Immature natural killer cell (primary cell): Measurements from ENCODE around the gene IER5. TPM values are rescaled to one million over a fixed set of nuclear protein-coding genes. Genes with fewer than 3 reads are reported as not detected.
A peak's percentile ranks its signal among the peaks of the same experiment; 100 is the strongest.
"Not testable (repeated sequence)": the region's sequence is repeated elsewhere in the genome, so short reads cannot be mapped to it uniquely, and the experiment has no call there.

Source experiments
- DNase-seq, 3 donors: peaks; one replicate each; pipeline ENCODE4 v3.0.0; 2022; ENCODE audit warnings: mixed read lengths in 1 of 3
- H3K27ac Mint-ChIP-seq, 6 donors: one replicate each; pipeline ENCODE4 v1.8.0; 2020; ENCODE audit warnings: mixed read lengths in 6 of 6, mild to moderate bottlenecking in 5 of 6, inconsistent platforms in 4 of 6, moderate library complexity in 3 of 6
- H3K27me3 Mint-ChIP-seq, 3 donors: one replicate each; pipeline ENCODE4 v1.8.0; 2020 to 2021; ENCODE audit warnings: low read depth in 3 of 3, mild to moderate bottlenecking in 3 of 3, mixed read lengths in 3 of 3, moderate library complexity in 3 of 3, inconsistent platforms in 1 of 3
- H3K36me3 Mint-ChIP-seq, 3 donors: one replicate each; pipeline ENCODE4 v1.8.0; 2020; ENCODE audit warnings: mixed read lengths in 3 of 3, inconsistent platforms in 2 of 3, mild to moderate bottlenecking in 2 of 3
- H3K4me1 Mint-ChIP-seq, 2 donors: one replicate each; pipeline ENCODE4 v1.8.0; 2020; ENCODE audit warnings: inconsistent platforms in 2 of 2, mild to moderate bottlenecking in 2 of 2, mixed read lengths in 2 of 2, moderate library complexity in 1 of 2
- H3K4me3 Mint-ChIP-seq, 5 donors: one replicate each; pipeline ENCODE4 v1.8.0; 2020; ENCODE audit warnings: mild to moderate bottlenecking in 5 of 5, mixed read lengths in 5 of 5, inconsistent platforms in 3 of 5, moderate library complexity in 3 of 5
- H3K9me3 Mint-ChIP-seq, 6 donors: one replicate each; pipeline ENCODE4 v1.8.0; 2020; ENCODE audit warnings: mild to moderate bottlenecking in 6 of 6, mixed read lengths in 6 of 6, inconsistent platforms in 4 of 6, moderate library complexity in 3 of 6
- polyA plus RNA-seq, 3 donors: library from polyadenylated mRNA; unstranded; fragments of 300-500 nt; fragmentation: Illumina TruSeq; gene quantifications; one replicate each; pipeline ENCODE4 v1.2.3, GENCODE V29; 2021

IER5 gene
- polyA plus RNA-seq, 3 donors from 2014 or later = 11.6 to 22.7 (median 14.4) TPM

DNA sequence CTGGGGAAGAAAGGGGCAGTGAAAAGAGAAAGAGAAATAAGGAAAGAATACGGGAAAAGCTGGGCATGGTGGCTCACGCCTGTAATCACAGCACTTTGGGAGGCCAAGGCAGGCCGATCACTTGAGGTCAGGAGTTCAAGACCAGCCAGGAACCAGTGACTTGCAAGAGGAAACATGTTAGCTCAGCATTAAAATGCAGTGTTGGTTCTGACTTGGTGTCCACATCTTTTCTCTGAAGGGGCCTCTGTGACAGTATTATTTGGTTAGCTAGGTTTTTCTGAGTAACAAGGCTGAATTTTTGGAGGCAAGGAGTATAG is 26.8 kb downstream of the IER5 start:
- no peaks in the 10 kb centered on the region for H3K9me3 Mint-ChIP-seq
- H3K27ac Mint-ChIP-seq = no peak overlapping the region
- no peak for DNase-seq
- no peak overlapping the region for H3K4me3 Mint-ChIP-seq
- H3K36me3 Mint-ChIP-seq = no peaks in the 10 kb centered on the region
- peaks cover 3 to 8% (median 6%) of the 10 kb centered on the region in 3 donors for H3K27me3 Mint-ChIP-seq
- H3K4me1 Mint-ChIP-seq = peaks cover 17 to 36% of the 10 kb centered on the region in 2 donors

DNA sequence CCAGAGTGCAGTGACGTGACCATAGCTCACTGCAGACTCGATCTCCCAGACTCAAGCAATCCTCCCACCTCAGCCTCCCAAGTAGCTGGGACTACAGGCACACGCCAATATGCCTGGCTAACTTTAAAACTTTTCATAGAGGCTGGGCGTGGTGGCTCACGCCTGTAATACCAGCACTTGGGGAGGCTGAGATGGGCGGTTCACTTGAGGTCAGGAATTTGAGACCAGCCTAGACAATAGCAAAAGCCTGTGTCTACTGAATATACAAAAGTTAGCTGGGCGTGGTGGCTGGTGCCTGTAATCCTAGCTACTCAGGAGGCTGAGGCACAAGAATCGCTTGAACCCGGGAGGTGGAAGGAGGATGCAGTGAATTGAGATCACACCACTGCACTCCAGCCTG is 27.5 kb downstream of the IER5 start:
- not testable (repeated sequence) for H3K27ac Mint-ChIP-seq, H3K36me3 Mint-ChIP-seq, H3K4me3 Mint-ChIP-seq, H3K9me3 Mint-ChIP-seq, DNase-seq
- H3K27me3 Mint-ChIP-seq = peaks cover 3 to 11% (median 6%) of the 10 kb centered on the region in 3 donors
- H3K4me1 Mint-ChIP-seq = peaks cover 17 to 36% of the 10 kb centered on the region in 2 donors

DNA sequence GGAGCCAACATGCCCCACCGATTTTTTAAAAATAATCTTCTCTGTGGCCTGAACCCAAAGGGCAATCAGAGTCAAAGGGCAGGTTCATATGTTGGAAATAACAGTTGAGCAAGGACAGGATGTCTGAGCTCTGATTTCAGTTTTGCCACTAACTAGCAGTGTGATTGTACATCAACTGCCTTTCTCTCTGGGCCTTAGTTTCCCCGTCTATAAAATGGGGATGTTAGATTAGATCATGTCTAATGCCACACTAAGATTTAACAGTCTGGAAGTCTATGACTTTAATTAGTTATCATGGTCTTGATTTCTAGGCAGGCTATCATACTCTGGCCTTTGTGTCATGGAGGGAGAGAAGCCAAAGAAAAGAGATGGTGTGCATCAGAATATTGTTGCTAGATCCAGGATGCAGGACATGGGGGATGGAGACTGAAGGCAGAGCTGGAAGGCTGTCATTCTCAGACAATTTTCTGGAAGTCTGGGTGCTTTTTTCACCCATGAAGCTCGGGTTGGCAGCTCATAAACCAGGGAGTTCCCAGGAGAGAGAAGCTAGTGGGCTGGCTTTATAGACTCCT is 28.4 kb downstream of the IER5 start:
- no peak overlapping the region for H3K4me3 Mint-ChIP-seq
- H3K36me3 Mint-ChIP-seq = no peaks in the 10 kb centered on the region
- no peaks in the 10 kb centered on the region for H3K9me3 Mint-ChIP-seq
- H3K4me1 Mint-ChIP-seq = peaks cover 17 to 31% of the 10 kb centered on the region in 2 donors
- H3K27ac Mint-ChIP-seq = peak overlapping the region in 1 of 6 donors; percentile 53
- no peak for DNase-seq
- peaks cover 2 to 6% (median 2%) of the 10 kb centered on the region in 3 donors for H3K27me3 Mint-ChIP-seq

DNA sequence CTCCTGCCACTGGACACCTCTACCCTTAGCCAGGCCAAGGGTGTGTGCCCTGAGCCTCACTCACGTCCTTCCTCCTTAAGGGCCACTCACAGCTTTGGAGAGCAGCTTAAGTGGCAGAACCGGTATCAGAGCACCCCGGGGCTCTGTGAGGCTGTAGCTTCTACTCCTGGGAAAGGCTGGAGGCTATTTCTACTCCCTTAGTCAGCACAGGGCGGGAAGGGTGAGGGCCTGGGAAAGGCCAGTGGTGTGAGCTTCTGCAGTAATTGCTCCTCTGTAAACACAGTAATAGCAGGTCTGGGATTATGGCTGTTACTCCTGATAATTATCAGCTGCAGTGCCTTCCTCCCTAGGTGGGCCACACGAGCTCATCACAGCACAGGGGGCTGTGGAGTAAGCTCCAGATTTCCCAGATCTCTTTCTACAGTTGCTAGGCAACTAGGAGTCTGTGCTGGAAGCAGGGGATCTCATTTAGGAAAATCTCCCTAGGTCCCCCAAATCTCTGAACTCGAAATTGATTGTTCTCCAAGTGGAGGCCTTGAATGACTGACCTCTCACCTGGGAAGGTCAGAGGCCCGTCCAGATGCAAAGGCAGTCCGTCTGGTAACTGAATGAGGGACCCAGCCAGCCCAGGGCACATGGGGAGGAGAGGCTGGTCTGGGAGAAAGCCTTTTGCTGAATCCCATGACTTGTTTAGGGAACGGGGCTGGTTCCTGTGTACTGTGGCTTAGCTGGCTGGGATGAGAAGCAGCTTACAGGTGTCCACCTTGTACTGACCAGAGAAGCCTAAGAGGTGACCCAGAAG is 29.3 kb downstream of the IER5 start:
- DNase-seq = no peak
- Mint-ChIP-seq H3K4me3 (no peak overlapping the region), H3K27me3 (peaks cover 2 to 8% (median 2%) of the 10 kb centered on the region in 3 donors), H3K4me1 (peaks cover 9 to 21% of the 10 kb centered on the region in 2 donors), H3K27ac (no peak overlapping the region), H3K36me3 (no peaks in the 10 kb centered on the region), H3K9me3 (no peaks in the 10 kb centered on the region)

DNA sequence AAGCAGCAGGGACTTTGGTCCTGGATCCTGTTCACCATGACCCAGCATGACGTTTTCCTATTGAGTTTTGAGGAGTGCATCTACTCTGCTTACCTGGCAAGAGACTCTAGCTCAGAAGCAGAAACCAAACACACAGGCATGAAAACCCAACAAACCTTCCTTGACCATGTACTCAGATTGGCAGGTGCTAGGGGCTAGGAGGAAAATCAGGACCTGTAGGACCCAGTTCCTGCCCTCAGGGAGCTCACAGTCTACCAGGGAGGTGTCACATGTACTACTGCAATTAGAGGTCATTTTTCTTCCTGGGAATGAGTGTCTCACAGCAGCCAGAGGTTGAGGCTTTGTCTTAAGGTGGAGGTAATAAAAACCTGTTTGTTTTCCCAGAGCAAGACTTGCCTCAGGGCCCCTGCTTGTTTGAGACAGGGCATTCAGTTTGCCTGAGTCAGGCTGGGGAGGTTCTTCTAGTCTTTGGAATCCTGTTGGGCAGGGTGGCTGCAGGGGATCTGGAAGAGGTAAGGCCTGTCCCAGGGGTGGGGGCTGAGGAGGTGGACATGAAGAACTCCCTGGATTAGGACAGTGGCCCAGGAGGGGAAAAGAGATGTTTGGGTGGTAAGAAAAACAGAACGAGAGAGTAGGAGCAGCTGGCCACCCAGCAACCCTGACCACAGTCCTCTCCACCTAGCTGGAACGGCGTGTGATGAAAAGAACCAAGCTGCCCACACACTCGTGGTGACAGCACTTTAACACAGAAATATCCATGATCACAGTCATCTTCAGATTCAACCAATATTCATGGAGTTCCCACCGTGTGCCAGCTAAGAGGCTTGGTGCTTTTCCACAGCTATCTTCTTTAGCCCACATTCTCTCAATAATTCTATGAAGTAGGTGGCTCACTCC is 30.8 kb downstream of the IER5 start:
- H3K4me3 Mint-ChIP-seq = no peak overlapping the region
- no peak for DNase-seq
- H3K27ac Mint-ChIP-seq = no peak overlapping the region
- peaks cover 2 to 8% (median 2%) of the 10 kb centered on the region in 3 donors for H3K27me3 Mint-ChIP-seq
- H3K36me3 Mint-ChIP-seq = no peaks in the 10 kb centered on the region
- H3K9me3 Mint-ChIP-seq = no peaks in the 10 kb centered on the region
- H3K4me1 Mint-ChIP-seq = peaks cover 0 to 11% of the 10 kb centered on the region in 2 donors

DNA sequence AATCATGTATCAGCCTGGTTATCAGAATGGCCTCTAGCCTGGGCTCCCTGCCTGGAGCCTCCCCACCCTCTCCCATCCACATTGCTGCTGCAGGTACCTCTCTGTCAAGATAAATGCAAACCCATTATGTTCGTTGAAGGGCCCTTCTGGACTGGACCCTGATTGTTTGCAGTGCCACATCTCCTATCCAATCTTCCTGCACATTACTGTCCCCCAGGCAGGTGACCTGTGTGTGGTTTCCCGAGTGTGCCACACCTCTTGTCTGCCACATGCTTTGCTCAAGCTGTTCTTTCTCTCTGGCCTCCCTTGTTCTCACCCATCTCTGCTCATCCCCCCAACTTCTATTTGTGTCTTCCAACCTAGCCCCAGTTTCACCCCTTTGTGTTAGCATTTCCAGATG is 32.4 kb downstream of the IER5 start:
- no peaks in the 10 kb centered on the region for H3K4me1 Mint-ChIP-seq
- H3K4me3 Mint-ChIP-seq = no peak overlapping the region
- no peaks in the 10 kb centered on the region for H3K9me3 Mint-ChIP-seq
- H3K27me3 Mint-ChIP-seq = peaks cover 2 to 9% (median 6%) of the 10 kb centered on the region in 3 donors
- DNase-seq = no peak
- H3K27ac Mint-ChIP-seq = peak overlapping the region in 1 of 6 donors; percentile 79
- no peaks in the 10 kb centered on the region for H3K36me3 Mint-ChIP-seq

DNA sequence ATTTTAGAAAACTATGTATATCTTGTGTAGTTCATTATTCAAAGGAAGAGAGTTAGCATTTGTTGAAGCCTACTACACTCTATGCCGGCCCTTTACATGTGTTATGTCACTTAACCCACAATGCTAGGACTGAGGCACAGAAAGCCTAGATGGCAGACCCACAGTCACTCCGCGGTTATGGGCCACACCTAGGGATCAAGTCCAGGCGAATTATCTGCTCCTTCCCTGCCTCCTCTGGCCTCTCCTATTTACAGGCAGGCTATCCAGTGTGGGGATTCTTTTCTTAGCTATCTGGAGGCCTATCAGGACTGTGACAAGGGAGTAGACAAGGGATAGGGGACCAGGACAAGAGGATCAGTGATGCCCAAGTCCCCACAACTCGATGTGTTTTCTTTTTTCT is 33.0 kb downstream of the IER5 start:
- Mint-ChIP-seq H3K36me3 (no peaks in the 10 kb centered on the region), H3K27ac (no peak overlapping the region), H3K9me3 (no peaks in the 10 kb centered on the region), H3K4me3 (no peak overlapping the region), H3K4me1 (no peaks in the 10 kb centered on the region), H3K27me3 (peaks cover 2 to 9% (median 7%) of the 10 kb centered on the region in 3 donors)
- no peak for DNase-seq

DNA sequence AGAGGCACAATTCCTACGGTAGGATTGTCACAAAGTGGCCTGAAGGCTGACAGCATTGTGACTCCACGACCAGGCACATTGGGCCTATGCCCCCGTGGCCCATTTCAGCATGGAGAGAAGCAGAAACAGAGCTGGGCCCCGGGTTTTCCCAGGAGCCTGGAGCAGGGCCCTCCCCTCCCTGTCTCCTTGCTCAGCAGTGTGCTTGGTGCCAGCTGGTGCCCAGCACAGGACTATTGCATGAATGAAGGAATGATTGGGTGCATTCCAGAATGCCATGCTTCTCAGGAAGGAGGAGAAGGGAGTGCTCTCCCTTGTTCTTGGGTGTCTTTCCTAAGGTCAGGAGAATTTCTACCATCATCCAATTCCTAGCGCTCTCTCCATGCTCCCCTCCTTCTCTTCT is 33.7 kb downstream of the IER5 start:
- Mint-ChIP-seq H3K4me3 (no peak overlapping the region), H3K36me3 (no peaks in the 10 kb centered on the region), H3K9me3 (no peaks in the 10 kb centered on the region), H3K27me3 (peaks cover 0 to 9% (median 7%) of the 10 kb centered on the region in 3 donors), H3K4me1 (no peaks in the 10 kb centered on the region), H3K27ac (no peak overlapping the region)
- no peak for DNase-seq

DNA sequence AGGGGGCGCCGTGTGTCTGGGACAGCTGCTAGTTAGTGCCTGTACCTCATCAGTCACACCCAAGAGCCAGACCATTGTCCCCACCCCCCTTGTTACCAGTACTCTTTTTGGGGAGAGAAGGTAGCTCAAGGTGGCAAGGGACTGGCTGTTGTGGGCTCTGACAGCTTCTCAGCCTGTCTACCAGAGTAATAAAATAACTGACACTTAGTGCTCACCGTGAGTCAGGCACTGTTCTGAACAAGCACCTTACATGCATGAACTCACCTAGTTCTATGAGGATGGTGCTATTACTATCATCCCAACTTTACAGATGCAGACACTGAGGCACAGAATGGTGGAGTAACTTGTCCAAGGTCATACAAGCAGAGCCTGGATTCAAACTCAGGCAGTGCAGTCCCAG is 34.7 kb downstream of the IER5 start:
- no peak overlapping the region for H3K4me3 Mint-ChIP-seq
- H3K36me3 Mint-ChIP-seq = no peaks in the 10 kb centered on the region
- no peaks in the 10 kb centered on the region for H3K4me1 Mint-ChIP-seq
- no peak for DNase-seq
- H3K9me3 Mint-ChIP-seq = no peaks in the 10 kb centered on the region
- peak overlapping the region in 2 of 6 donors; percentile 24 to 45 for H3K27ac Mint-ChIP-seq
- peaks cover 0 to 9% (median 5%) of the 10 kb centered on the region in 3 donors for H3K27me3 Mint-ChIP-seq

DNA sequence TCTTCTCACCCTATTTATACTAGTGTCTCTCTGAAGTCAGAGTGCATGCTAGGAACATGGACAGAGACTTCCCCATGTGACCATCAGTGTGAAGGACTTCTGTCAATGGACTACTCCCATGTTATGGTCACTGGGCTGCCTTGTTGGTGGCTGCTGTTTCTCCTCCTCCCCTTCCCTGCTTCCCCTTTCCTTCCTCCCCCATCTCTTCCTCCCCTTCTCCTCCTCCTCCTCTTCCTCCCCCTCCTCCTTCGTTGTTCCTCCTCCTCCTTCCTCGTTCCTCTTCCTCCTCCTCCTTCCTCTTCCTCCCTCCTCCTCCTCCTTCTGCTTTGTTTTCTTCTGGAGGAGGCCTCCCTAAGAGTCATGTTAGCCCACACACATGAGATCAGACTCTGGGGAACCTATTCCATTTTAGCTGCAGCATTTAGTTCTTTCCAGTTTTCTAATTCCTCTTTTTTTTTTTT is 35.8 kb downstream of the IER5 start:
- no peak for DNase-seq
- H3K36me3 Mint-ChIP-seq = no peaks in the 10 kb centered on the region
- H3K4me3 Mint-ChIP-seq = no peak overlapping the region
- peaks cover 7% of the 10 kb centered on the region in 2 donors for H3K4me1 Mint-ChIP-seq
- peaks cover 0 to 2% (median 0%) of the 10 kb centered on the region in 6 donors for H3K9me3 Mint-ChIP-seq
- H3K27me3 Mint-ChIP-seq = peaks cover 0 to 11% (median 5%) of the 10 kb centered on the region in 3 donors
- H3K27ac Mint-ChIP-seq = peak overlapping the region in 1 of 6 donors; percentile 19

DNA sequence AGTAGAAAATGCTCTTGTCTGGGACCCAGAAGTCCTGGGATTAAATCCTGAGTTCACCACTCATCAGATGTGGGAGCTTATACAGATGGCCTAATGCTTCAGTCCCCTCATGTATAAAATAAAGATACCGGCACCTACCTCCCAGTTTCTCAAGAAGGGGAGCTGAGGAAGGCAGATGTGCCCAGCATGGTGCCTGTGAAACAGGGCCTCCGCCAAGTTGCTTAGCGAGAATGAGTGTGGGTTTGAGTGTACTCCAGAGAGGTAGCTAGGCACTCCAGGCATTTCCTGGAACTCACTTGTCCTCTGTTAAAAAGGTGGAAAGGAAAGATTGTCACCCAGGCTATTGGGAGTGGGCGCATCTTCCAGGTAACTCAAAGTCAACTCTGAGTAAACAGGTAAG is 37.8 kb downstream of the IER5 start:
- no peak for DNase-seq
- no peak overlapping the region for H3K4me3 Mint-ChIP-seq
- H3K27me3 Mint-ChIP-seq = peaks cover 0 to 8% (median 4%) of the 10 kb centered on the region in 3 donors
- H3K36me3 Mint-ChIP-seq = no peaks in the 10 kb centered on the region
- H3K9me3 Mint-ChIP-seq = peaks cover 0 to 2% (median 0%) of the 10 kb centered on the region in 6 donors
- H3K27ac Mint-ChIP-seq = no peak overlapping the region
- H3K4me1 Mint-ChIP-seq = peaks cover 9 to 14% of the 10 kb centered on the region in 2 donors

DNA sequence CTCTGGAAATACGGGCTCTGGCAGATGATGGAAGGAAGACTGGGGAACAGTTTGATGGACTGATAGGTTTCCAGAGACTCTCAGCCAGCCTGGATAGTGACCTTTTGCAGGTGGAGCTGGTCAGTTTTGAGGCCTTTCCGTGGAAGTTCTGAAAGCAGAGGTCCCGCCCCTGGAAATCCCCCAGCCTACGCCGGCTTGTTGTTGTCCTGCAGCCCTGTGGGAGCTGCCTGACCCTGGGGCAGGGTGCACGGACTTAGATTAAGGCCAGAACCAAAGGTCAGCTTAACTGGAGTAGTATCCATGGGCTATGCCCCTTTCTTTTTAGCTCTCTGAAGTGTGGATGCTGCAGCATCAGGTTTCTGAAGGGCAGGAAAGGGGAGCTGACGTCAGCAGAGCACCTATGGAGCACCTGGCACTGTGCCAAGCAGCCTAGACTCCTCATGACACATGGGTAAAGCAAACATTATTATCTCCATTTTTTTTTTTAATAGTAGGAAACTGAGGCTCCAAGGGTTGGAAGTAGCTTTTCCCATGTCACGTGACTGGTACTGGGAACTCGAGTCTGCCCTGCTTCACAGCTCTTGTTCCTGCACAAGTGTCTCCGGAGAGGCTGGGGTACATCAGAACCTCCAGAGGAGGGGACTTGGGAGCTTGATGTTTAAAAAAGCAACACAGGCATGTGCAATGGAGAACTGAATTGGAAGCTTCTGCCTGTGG is 38.5 kb downstream of the IER5 start:
- H3K9me3 Mint-ChIP-seq = peaks cover 0 to 2% (median 0%) of the 10 kb centered on the region in 6 donors
- DNase-seq = no peak
- peaks cover 0 to 8% (median 4%) of the 10 kb centered on the region in 3 donors for H3K27me3 Mint-ChIP-seq
- peaks cover 9 to 14% of the 10 kb centered on the region in 2 donors for H3K4me1 Mint-ChIP-seq
- H3K4me3 Mint-ChIP-seq = no peak overlapping the region
- no peak overlapping the region for H3K27ac Mint-ChIP-seq
- no peaks in the 10 kb centered on the region for H3K36me3 Mint-ChIP-seq

DNA sequence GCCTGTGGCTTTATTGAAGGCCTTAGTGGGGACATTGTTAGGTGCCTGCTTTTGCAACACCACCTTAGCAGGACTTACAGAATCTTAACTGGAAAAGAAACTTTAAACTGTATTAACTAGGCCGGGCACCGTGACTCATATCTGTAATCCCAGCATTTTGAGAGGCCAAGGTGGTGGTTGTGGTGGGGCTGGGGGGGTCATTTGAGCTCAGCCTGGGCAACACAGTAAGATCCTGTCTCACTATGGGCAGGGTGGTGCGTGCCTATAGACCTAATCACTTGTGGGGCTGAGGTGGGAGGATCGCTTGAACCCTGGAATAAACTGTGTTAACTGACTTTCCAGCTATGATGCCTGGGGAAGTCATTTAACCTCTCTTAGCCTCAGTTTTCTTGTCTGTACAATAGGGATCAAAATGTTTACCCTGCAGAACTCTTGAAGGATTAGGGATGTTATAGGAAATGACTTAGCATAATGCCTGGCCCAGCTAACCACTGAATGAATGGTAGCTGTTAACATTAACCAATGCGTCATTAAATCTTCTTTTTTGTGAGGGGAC is 39.5 kb downstream of the IER5 start:
- DNase-seq = no peak
- H3K27me3 Mint-ChIP-seq = peaks cover 0 to 9% (median 4%) of the 10 kb centered on the region in 3 donors
- no peak overlapping the region for H3K27ac Mint-ChIP-seq
- H3K4me3 Mint-ChIP-seq = no peak overlapping the region
- no peaks in the 10 kb centered on the region for H3K36me3 Mint-ChIP-seq
- peaks cover 0 to 2% (median 0%) of the 10 kb centered on the region in 6 donors for H3K9me3 Mint-ChIP-seq
- peaks cover 9 to 14% of the 10 kb centered on the region in 2 donors for H3K4me1 Mint-ChIP-seq
